A172 (cell line): ENCODE measurements around the gene IQCH. TPM values are rescaled to one million over a fixed set of nuclear protein-coding genes. Genes with fewer than 3 reads are reported as not detected.

Experiments used
- DNase-seq: peaks from one replicate; pipeline ENCODE4 v3.0.0-alpha.2; 2015; ENCODE audit warnings: low spot score
- total RNA-seq: library from RNA; depleted of rRNA; stranded (reverse); fragments of >200 nt; shearing (Covaris generic); gene quantifications from 2 replicates; pipeline ENCODE4 v1.2.3, GENCODE V29; 2014

Gene IQCH
- total RNA-seq, 1 experiment from 2014 or later = 3.1 TPM

GRCh38 chr15:67300266-67301025, 45.9 kb downstream of the IQCH start:
- DNase-seq = no peak

- peak; percentile 61 for DNase-seq
Observed at GRCh38 chr15:67303490-67304363, 49.1 kb downstream of the IQCH start.

- no peak for DNase-seq
Observed at GRCh38 chr15:67304778-67305177, 50.2 kb downstream of the IQCH start.

GRCh38 chr15:67305506-67305905, 50.9 kb downstream of the IQCH start:
- no peak for DNase-seq

- no peak for DNase-seq
Observed at GRCh38 chr15:67307156-67307555, 52.6 kb downstream of the IQCH start.

GRCh38 chr15:67307889-67308597, 53.5 kb downstream of the IQCH start:
- no peak for DNase-seq

- no peak for DNase-seq
Observed at GRCh38 chr15:67311731-67312130, 57.1 kb downstream of the IQCH start.

GRCh38 chr15:67319961-67320360, 65.4 kb downstream of the IQCH start:
- DNase-seq = no peak

- no peak for DNase-seq
Observed at GRCh38 chr15:67321352-67321751, 66.8 kb downstream of the IQCH start.

GRCh38 chr15:67322481-67322880, 67.9 kb downstream of the IQCH start:
- no peak for DNase-seq

GRCh38 chr15:67327312-67327711, 72.7 kb downstream of the IQCH start:
- no peak for DNase-seq

- no peak for DNase-seq
Observed at GRCh38 chr15:67327737-67328136, 73.2 kb downstream of the IQCH start.

- no peak for DNase-seq
Observed at GRCh38 chr15:67329984-67330733, 75.6 kb downstream of the IQCH start.

- no peak for DNase-seq
Observed at GRCh38 chr15:67331676-67332075, 77.1 kb downstream of the IQCH start.

GRCh38 chr15:67335026-67335425, 80.4 kb downstream of the IQCH start:
- no peak for DNase-seq

GRCh38 chr15:67335534-67336222, 81.1 kb downstream of the IQCH start:
- no peak for DNase-seq

- DNase-seq = no peak
Observed at GRCh38 chr15:67340630-67341029, 86.0 kb downstream of the IQCH start.

- DNase-seq = no peak
Observed at GRCh38 chr15:67341539-67341938, 87.0 kb downstream of the IQCH start.

GRCh38 chr15:67343206-67343605, 88.6 kb downstream of the IQCH start:
- no peak for DNase-seq

GRCh38 chr15:67349634-67350033, 95.0 kb downstream of the IQCH start:
- DNase-seq = no peak

GRCh38 chr15:67350042-67350441, 95.5 kb downstream of the IQCH start:
- no peak for DNase-seq
